Stimulated activated naive CD4-positive, alpha-beta T cell (primary cell): Measurements from ENCODE around the gene CIDEB.

Source experiments
- DNase-seq, 6 experiments: peaks; one replicate each; lab custom pipeline; 2025; lab: John Stamatoyannopoulos, UW

Gene CIDEB

GRCh38 chr14:24269910-24270536 lies 37.8 kb downstream of the CIDEB start:
- DNase-seq: no peak

DNA sequence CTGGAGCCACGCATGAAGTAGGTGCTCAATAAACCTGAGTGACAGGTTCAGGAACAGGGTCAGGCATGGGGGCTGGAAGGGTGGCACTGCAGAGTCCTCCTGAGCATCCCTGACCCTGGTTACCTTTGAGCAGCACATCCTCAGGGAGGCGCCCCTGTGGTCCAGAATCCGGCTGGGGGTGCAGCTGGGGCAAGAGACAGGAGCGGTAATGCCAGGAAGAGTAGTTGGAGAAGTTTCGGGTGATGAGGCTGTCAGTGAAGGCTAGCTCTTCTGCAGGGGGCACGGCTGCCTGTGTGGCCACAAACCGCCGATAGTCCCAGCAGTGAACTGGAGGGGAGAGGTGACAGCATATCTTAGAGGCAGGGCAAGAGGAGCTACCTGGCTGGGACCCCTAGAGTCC lies 38.4 kb downstream of the CIDEB start:
- DNase-seq: no peak

- DNase-seq: no peak
These were observed 39.6 kb downstream of the CIDEB start for GRCh38 chr14:24268225-24268624.

DNA sequence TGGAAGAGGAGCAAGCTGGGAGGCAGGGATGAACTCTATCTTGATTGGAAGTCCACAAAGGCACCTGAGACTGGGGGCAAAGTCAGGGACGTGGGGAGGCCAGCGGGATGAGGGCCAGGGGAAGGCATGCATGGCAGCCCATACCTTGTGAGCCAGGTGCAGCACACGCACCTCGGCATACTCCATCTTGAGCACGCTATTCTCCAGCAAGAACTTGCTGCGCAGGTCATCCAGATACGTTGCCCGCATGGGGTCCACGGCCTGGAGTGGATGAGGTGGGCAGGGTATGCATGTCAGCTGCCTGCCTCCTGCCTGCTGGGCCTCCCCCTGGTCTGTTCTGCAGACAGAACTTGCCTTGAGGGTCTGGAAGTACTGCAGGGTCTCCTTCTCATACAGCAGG lies 40.3 kb downstream of the CIDEB start:
- no peak for DNase-seq

DNA sequence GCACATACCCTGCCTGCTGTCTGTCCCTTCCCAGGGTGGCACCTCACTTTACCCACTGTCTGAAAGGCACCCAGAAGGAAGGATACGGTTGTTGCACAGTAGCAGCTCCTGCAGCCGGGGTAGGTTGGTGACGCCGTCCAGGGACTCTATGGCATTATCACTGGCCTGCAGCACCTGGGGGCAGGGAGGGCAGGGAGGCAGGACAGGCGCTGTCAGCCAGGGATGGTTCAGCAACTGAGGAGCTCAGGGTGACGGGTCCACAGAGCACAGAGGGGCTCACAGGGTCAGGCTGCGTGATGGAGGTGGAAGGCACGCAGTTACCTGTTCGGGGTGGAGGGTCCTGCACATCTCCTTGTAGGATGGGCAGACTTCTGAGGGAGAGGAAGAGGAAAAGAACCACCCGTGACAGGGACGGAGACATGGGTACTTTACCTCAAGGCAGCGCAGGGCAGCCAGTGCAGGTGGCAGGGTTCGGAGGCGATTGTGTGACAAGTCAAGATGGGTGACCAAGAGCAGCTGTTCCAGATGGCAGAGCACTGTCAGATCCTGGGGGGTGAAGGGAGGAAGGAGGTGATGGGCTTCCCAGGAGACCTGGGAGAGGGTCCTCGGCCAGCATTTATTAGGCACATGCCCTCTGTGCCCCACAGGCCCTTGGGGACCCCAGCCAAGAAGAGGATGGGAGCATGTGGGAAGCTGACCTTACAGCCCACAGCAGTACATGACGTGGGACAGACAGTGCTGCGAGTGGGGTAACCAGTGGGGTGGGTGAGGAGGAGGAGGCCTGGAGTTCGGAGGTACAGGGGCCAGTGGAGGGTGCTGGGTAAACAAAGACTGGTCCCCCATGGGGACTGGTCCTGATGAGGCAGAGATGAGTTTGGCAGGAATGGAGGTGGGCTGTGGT lies 41.2 kb downstream of the CIDEB start:
- no peak for DNase-seq

GRCh38 chr14:24264298-24264697 lies 43.5 kb downstream of the CIDEB start:
- DNase-seq: no peak

DNA sequence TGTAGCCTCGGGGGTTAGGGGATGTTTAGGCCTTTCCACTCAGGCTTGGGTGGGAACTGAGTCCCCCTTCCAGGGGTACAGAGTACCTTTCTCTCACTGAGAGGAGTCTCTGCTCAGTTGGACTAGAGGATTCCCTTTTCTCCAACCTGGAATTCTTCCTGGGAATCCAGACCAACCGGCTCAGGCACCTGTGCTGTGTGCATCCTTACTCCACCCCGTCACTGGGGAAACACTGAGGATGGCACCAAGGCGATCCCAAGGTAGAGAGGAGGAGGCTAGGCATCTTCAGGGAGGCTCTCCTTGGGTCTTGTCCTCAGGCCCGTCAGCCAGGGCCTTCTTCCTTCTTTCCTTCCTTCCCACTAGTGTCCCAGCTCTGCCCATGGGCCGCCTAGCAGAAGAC lies 43.9 kb downstream of the CIDEB start:
- no peak for DNase-seq

GRCh38 chr14:24262821-24263733 lies 44.7 kb downstream of the CIDEB start, which contains the start of gene TGM1:
TGM1 (minus strand) TSS chr14:24263177; CDS start chr14:24262352, 825 bp downstream.
- no peak for DNase-seq

GRCh38 chr14:24261969-24262327 lies 45.8 kb downstream of the CIDEB start:
- DNase-seq: no peak

- no peak for DNase-seq
These were observed 46.4 kb downstream of the CIDEB start for GRCh38 chr14:24261256-24261968.

DNA sequence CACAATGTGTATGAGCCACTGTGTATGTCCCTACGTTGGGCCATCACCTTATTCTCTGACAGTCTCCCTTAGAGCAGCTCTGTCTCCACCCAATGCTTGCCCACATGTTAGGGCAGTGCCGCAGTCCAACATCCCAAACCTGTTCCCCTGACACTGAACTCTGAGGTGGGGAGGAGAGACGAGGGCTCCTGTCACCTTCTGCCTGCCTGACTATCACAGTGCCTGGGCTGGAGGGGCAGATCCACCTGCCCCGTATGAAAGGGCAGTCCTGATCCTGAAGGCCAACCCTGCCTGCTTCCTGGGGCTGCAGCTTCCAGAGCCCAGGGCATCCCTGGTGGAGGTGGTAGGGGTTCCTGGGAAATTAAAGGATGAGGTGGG lies 47.0 kb downstream of the CIDEB start:
- DNase-seq: no peak

- DNase-seq: no peak
These were observed 47.6 kb downstream of the CIDEB start for GRCh38 chr14:24260026-24260779.

GRCh38 chr14:24259282-24260025 lies 48.3 kb downstream of the CIDEB start:
- DNase-seq: no peak

DNA sequence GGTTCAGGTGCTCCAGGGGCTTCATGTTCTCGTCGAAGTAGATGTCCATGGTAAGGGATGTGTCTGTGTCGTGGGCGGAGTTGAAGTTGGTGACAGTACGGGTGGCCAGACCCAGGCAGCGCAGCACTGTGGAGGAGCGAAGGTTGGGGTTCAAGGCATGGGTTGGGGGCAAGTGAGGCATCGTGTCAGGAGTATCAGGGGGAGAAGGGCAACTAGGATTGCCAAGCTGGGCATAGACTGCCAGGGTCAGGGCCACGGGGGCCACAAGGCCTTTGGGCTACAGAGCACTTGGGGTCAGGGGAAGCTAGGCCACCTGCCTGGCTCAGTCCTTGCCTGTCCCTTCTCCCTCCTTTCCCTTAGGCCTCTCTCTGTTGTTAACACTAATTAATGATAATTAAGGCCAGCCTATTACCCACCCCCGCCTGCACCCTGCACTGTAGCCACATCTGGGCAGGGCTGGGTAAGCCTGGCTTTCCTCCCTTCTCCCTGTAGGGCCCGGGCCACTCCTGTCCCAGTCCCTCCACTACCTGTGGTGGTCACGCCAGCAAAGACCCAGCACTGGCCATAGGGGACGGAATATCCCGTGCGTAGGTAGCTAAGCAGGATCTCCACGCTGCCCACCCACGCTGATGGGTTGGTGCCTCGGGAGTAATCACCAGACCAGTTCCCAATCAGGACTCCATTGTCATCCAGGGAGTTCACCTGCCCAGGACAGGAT lies 49.1 kb downstream of the CIDEB start:
- no peak for DNase-seq

- DNase-seq: no peak
These were observed 49.7 kb downstream of the CIDEB start for GRCh38 chr14:24258119-24258518.

DNA sequence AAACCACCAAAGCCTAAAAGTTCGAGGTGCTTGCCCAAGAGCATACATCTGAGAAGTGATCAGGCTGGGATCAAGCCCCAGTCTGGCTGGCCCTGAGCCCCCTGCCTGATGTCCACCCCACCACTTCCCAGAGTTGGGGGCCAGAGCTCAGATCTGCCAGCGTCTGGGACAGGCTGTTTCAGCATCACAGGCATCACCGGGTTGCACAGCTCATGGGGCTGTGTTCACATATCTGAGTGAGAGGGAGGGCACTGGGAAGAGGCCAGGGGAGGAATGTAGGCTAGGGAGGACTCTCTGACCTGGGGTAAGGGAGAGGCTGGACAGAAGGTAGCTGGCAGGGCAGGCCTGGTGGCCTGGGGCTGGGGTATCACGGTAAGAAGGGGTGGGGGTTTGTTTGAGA lies 50.8 kb downstream of the CIDEB start:
- no peak for DNase-seq

DNA sequence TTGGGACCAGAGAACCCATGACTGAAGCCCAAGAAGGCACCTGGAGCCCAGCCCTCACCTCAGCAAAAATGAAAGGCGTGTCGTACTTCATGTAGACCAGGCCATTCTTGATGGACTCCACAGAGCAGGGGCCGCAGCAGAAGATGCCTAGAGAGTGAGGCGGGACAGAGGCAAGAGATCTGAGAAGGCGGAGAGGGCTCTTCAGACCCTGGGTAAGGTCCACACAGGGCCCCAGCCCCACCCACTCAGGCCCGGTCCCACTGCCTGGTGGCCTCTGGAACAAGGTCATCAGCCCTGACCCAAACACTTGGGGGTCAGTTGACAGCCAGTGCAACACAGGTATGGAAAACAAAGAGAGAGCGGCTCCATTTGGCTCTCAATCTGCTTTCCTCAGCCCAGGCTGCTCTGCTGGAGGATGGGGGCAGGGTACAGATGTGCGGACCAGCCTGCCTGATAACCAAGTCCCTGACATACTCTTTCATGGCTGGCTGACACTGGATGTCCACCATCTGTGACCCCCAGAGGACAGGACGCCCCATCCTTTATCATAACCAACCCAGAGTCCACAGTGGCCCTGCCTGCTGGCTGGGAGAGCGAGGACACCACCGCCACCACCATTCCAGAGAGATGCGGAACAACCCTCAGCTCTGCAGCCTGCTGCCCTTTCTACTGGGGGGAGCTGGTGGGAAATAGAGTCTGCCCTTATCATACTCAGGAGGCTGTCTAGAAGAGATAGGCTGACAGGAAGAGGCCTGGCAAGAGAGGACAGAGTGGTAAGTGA lies 51.7 kb downstream of the CIDEB start:
- DNase-seq: no peak

DNA sequence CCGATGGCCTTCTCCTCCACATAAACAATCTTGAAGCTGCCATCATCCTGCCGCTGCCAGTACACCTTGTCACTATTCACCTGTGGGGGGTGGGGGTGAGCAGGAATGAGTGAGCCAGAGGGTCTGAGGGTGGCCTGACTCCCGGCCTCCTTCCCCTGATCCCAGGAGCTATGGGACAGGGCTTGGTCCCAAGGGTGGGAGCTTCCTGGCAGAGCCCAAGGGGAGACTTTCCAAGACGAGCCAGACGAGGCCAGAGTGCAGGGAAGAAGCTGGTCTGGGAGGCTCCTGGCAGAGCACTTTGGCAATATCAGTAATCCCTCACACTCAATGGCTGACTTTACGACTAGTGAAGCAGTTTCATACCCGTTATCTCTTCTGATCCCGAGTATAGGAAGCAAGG lies 52.3 kb downstream of the CIDEB start:
- DNase-seq: no peak
